Liver (tissue), 3 donors: Measurements from ENCODE around the gene PTP4A2.

ENCODE experiments used
- EGR1 ChIP-seq, 2 donors: IDR thresholded peaks; 2 replicates each; pipeline ENCODE4 v1.6.1; 2016 to 2018; ENCODE audit warnings: antibody characterized with exemption in 2 of 2, low read depth in 2 of 2
- FOXA1 ChIP-seq: IDR thresholded peaks from 2 replicates; pipeline ENCODE4 v1.6.1; 2016; ENCODE audit warnings: antibody characterized with exemption
- GABPA ChIP-seq, 2 donors: IDR thresholded peaks in 1 of 2; conservative IDR thresholded peaks in 1 of 2; 2 replicates each; pipeline ENCODE4 v1.6.1; 2016; ENCODE audit warnings: antibody characterized with exemption in 2 of 2, mild to moderate bottlenecking in 1 of 2, moderate library complexity in 1 of 2
- JUND ChIP-seq, 2 donors: IDR thresholded peaks; 2 replicates each; pipeline ENCODE4 v1.6.1; 2016; ENCODE audit warnings: antibody characterized with exemption in 2 of 2
- MAX ChIP-seq: IDR thresholded peaks from 2 replicates; pipeline ENCODE4 v1.6.1; 2016; ENCODE audit warnings: antibody characterized with exemption
- NR2F2 ChIP-seq: IDR thresholded peaks from 2 replicates; pipeline ENCODE4 v1.6.1; 2016; ENCODE audit warnings: antibody characterized with exemption
- RAD21 ChIP-seq, 2 donors: IDR thresholded peaks; 2 replicates each; pipeline ENCODE4 v1.6.1; 2016; ENCODE audit warnings: antibody characterized with exemption in 2 of 2, mild to moderate bottlenecking in 2 of 2
- REST ChIP-seq: IDR thresholded peaks from 2 replicates; pipeline ENCODE4 v1.6.1; 2016; ENCODE audit warnings: antibody characterized with exemption, mild to moderate bottlenecking
- SP1 ChIP-seq: IDR thresholded peaks from 2 replicates; pipeline ENCODE4 v1.6.1; 2018; ENCODE audit warnings: antibody characterized with exemption, mild to moderate bottlenecking
- TAF1 ChIP-seq: conservative IDR thresholded peaks from 2 replicates; pipeline ENCODE4 v1.6.1; 2016; ENCODE audit warnings: antibody characterized with exemption, mild to moderate bottlenecking
- ZBTB33 ChIP-seq: IDR thresholded peaks from 2 replicates; pipeline ENCODE4 v1.6.1; 2016; ENCODE audit warnings: antibody characterized with exemption
- TF ChIP-seq, protein P1 (sequence below): fragments of 150-350 bp; IDR thresholded peaks from 2 replicates; pipeline ENCODE4 v1.5.1; 2017; ENCODE audit warnings: improper control_type of control experiment, low read depth, low read length; ENCODE audit not compliant: missing input control
- donor health status: healthy.
- donor health status: healthy.

- TF ChIP-seq, protein P1, sequence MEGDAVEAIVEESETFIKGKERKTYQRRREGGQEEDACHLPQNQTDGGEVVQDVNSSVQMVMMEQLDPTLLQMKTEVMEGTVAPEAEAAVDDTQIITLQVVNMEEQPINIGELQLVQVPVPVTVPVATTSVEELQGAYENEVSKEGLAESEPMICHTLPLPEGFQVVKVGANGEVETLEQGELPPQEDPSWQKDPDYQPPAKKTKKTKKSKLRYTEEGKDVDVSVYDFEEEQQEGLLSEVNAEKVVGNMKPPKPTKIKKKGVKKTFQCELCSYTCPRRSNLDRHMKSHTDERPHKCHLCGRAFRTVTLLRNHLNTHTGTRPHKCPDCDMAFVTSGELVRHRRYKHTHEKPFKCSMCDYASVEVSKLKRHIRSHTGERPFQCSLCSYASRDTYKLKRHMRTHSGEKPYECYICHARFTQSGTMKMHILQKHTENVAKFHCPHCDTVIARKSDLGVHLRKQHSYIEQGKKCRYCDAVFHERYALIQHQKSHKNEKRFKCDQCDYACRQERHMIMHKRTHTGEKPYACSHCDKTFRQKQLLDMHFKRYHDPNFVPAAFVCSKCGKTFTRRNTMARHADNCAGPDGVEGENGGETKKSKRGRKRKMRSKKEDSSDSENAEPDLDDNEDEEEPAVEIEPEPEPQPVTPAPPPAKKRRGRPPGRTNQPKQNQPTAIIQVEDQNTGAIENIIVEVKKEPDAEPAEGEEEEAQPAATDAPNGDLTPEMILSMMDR, result no peak
- TF ChIP-seq TAF1, result no peak
- no peak for TF ChIP-seq MAX
- TF ChIP-seq JUND (IDR thresholded peaks at IDR 0.05), result no peak
- TF ChIP-seq RAD21 (IDR thresholded peaks at IDR 0.05), result no peak
- TF ChIP-seq REST, result no peak
- TF ChIP-seq EGR1 (IDR thresholded peaks at IDR 0.05; ENCODE audit: low read depth in 2 of 2), result no peak
- no peak for TF ChIP-seq ZBTB33
- no peak for TF ChIP-seq GABPA (IDR thresholded peaks at IDR 0.05 in 1 of 2, conservative IDR thresholded peaks at IDR 0.05 in 1 of 2)
- no peak for TF ChIP-seq SP1
- TF ChIP-seq NR2F2, result no peak
- no peak for TF ChIP-seq FOXA1
Observed at GRCh38 chr1:31984419-31985347, 46.5 kb upstream of the PTP4A2 start.
